HEK293 (cell line): Measurements from ENCODE around the gene RSRC2.

Experiments
- BCL11A ChIP-seq: fragments of 450-650 bp; formaldehyde crosslinking; IDR thresholded peaks from 2 replicates; pipeline ENCODE4 v1.5.1; 2016; ENCODE audit warnings: low read depth, missing biosample characterization, missing genetic modification characterization
- GLI2 ChIP-seq: fragments of 450-650 bp; formaldehyde crosslinking; IDR thresholded peaks from 2 replicates; pipeline ENCODE4; 2017; ENCODE audit warnings: missing biosample characterization, missing genetic modification characterization, low read depth, borderline replicate concordance
- GLIS2 ChIP-seq: fragments of 450-650 bp; formaldehyde crosslinking; IDR thresholded peaks from 2 replicates; pipeline ENCODE4 v1.5.1; 2016; ENCODE audit warnings: missing biosample characterization, missing genetic modification characterization
- HOXC10 ChIP-seq: sonication (generic); formaldehyde crosslinking; IDR thresholded peaks from 2 replicates; pipeline ENCODE4 v1.8.1; 2023; ENCODE audit warnings: mild to moderate bottlenecking, missing genetic modification reagents
- PBX3 ChIP-seq: sonication (generic); formaldehyde crosslinking; IDR thresholded peaks from 2 replicates; pipeline ENCODE4 v1.8.1; 2022; ENCODE audit warnings: mild to moderate bottlenecking, moderate library complexity, missing genetic modification reagents
- SCRT1 ChIP-seq: fragments of 450-650 bp; formaldehyde crosslinking; IDR thresholded peaks from 2 replicates; pipeline ENCODE4 v1.5.1; 2016; ENCODE audit warnings: missing biosample characterization, missing genetic modification characterization, borderline replicate concordance
- SP3 ChIP-seq: fragments of 450-650 bp; formaldehyde crosslinking; IDR thresholded peaks from 2 replicates; pipeline ENCODE4 v1.5.1; 2016; ENCODE audit warnings: missing biosample characterization, missing genetic modification characterization
- SP7 ChIP-seq: fragments of 450-650 bp; formaldehyde crosslinking; IDR thresholded peaks from 2 replicates; pipeline ENCODE4 v1.5.1; 2016; ENCODE audit warnings: missing biosample characterization, missing genetic modification characterization
- YY1 ChIP-seq: fragments of 450-650 bp; formaldehyde crosslinking; IDR thresholded peaks from 2 replicates; pipeline ENCODE4 v1.5.1; 2018; ENCODE audit warnings: missing biosample characterization, missing genetic modification characterization
- ZBTB11 ChIP-seq: fragments of 450-650 bp; formaldehyde crosslinking; conservative IDR thresholded peaks from 2 replicates; pipeline ENCODE4 v1.5.1; 2016; ENCODE audit warnings: low read depth, missing biosample characterization, missing genetic modification characterization
- ZFHX2 ChIP-seq: fragments of 450-650 bp; formaldehyde crosslinking; conservative IDR thresholded peaks from 2 replicates; pipeline ENCODE4 v1.5.1; 2016; ENCODE audit warnings: missing biosample characterization, missing genetic modification characterization
- ZFP37 ChIP-seq: fragments of 450-650 bp; formaldehyde crosslinking; IDR thresholded peaks from 2 replicates; pipeline ENCODE4 v1.5.1; 2016; ENCODE audit warnings: missing biosample characterization, missing genetic modification characterization
- ZIC2 ChIP-seq: fragments of 450-650 bp; formaldehyde crosslinking; IDR thresholded peaks from 2 replicates; pipeline ENCODE4 v1.5.1; 2016; ENCODE audit warnings: missing biosample characterization, missing genetic modification characterization
- ZNF121 ChIP-seq: fragments of 450-650 bp; formaldehyde crosslinking; IDR thresholded peaks from 2 replicates; pipeline ENCODE4 v1.5.1; 2016; ENCODE audit warnings: missing biosample characterization, missing genetic modification characterization
- ZNF16 ChIP-seq: fragments of 450-650 bp; formaldehyde crosslinking; IDR thresholded peaks from 2 replicates; pipeline ENCODE4 v1.5.1; 2016; ENCODE audit warnings: low read depth, missing biosample characterization, missing genetic modification characterization
- ZNF2 ChIP-seq: fragments of 450-650 bp; formaldehyde crosslinking; IDR thresholded peaks from 2 replicates; pipeline ENCODE4 v1.5.1; 2016; ENCODE audit warnings: missing biosample characterization, missing genetic modification characterization
- ZNF23 ChIP-seq: fragments of 450-650 bp; formaldehyde crosslinking; IDR thresholded peaks from 2 replicates; pipeline ENCODE4 v1.5.1; 2016; ENCODE audit warnings: missing biosample characterization, missing genetic modification characterization, borderline replicate concordance
- ZNF292 ChIP-seq: fragments of 450-650 bp; formaldehyde crosslinking; IDR thresholded peaks from 2 replicates; pipeline ENCODE4 v1.5.1; 2016; ENCODE audit warnings: low read depth, missing biosample characterization, missing genetic modification characterization, borderline replicate concordance
- ZNF366 ChIP-seq: fragments of 450-650 bp; formaldehyde crosslinking; conservative IDR thresholded peaks from 2 replicates; pipeline ENCODE4 v1.5.1; 2016; ENCODE audit warnings: missing biosample characterization, missing genetic modification characterization
- ZNF391 ChIP-seq: fragments of 450-650 bp; formaldehyde crosslinking; IDR thresholded peaks from 2 replicates; pipeline ENCODE4 v1.5.1; 2016; ENCODE audit warnings: low read depth, missing biosample characterization, missing genetic modification characterization, borderline replicate concordance
- ZNF394 ChIP-seq: fragments of 450-650 bp; formaldehyde crosslinking; IDR thresholded peaks from 2 replicates; pipeline ENCODE4 v1.5.1; 2016; ENCODE audit warnings: missing biosample characterization, missing genetic modification characterization, mild to moderate bottlenecking, moderate library complexity, borderline replicate concordance
- ZNF426 ChIP-seq: fragments of 450-650 bp; formaldehyde crosslinking; IDR thresholded peaks from 2 replicates; pipeline ENCODE4 v1.5.1; 2017; ENCODE audit warnings: missing biosample characterization, missing genetic modification characterization, mild to moderate bottlenecking, inconsistent platforms, moderate library complexity
- ZNF433 ChIP-seq: fragments of 450-650 bp; formaldehyde crosslinking; IDR thresholded peaks from 2 replicates; pipeline ENCODE4 v1.5.1; 2016; ENCODE audit warnings: missing biosample characterization, missing genetic modification characterization, low read depth
- ZNF501 ChIP-seq: fragments of 450-650 bp; formaldehyde crosslinking; IDR thresholded peaks from 2 replicates; pipeline ENCODE4 v1.5.1; 2016; ENCODE audit warnings: missing biosample characterization, missing genetic modification characterization
- ZNF530 ChIP-seq: fragments of 450-650 bp; formaldehyde crosslinking; IDR thresholded peaks from 2 replicates; pipeline ENCODE4 v1.5.1; 2016; ENCODE audit warnings: low read depth, missing biosample characterization, missing genetic modification characterization
- ZNF549 ChIP-seq: fragments of 450-650 bp; IDR thresholded peaks from 2 replicates; pipeline ENCODE4 v1.5.1; 2018; ENCODE audit warnings: missing biosample characterization, missing genetic modification characterization, mild to moderate bottlenecking, inconsistent platforms, moderate library complexity
- ZNF555 ChIP-seq: fragments of 450-650 bp; formaldehyde crosslinking; conservative IDR thresholded peaks from 2 replicates; pipeline ENCODE4 v1.5.1; 2017; ENCODE audit warnings: missing biosample characterization, mild to moderate bottlenecking, missing genetic modification characterization, inconsistent platforms
- ZNF624 ChIP-seq: fragments of 450-650 bp; formaldehyde crosslinking; IDR thresholded peaks from 2 replicates; pipeline ENCODE4 v1.5.1; 2017; ENCODE audit warnings: missing biosample characterization, missing genetic modification characterization
- ZNF658 ChIP-seq: fragments of 450-650 bp; formaldehyde crosslinking; IDR thresholded peaks from 2 replicates; pipeline ENCODE4; 2016; ENCODE audit warnings: missing biosample characterization, missing genetic modification characterization
- ZNF76 ChIP-seq: fragments of 450-650 bp; formaldehyde crosslinking; IDR thresholded peaks from 2 replicates; pipeline ENCODE4; 2016; ENCODE audit warnings: low read depth, missing biosample characterization, missing genetic modification characterization, borderline replicate concordance
- ZNF777 ChIP-seq: fragments of 450-650 bp; formaldehyde crosslinking; IDR thresholded peaks from 2 replicates; pipeline ENCODE4 v1.5.1; 2017; ENCODE audit warnings: missing biosample characterization, missing genetic modification characterization, borderline replicate concordance
- ZSCAN16 ChIP-seq: fragments of 450-650 bp; formaldehyde crosslinking; IDR thresholded peaks from 2 replicates; pipeline ENCODE4 v1.5.1; 2016; ENCODE audit warnings: missing biosample characterization, missing genetic modification characterization
- ZSCAN4 ChIP-seq: fragments of 450-650 bp; formaldehyde crosslinking; IDR thresholded peaks from 2 replicates; pipeline ENCODE4 v1.5.1; 2017; ENCODE audit warnings: missing biosample characterization, missing genetic modification characterization

The RSRC2 gene

GRCh38 chr12:122458105-122459035, 68.4 kb downstream of the RSRC2 start (continued):
- peak; percentile 95 for TF ChIP-seq ZNF394 (tag by site-specific recombination)
- no peak for TF ChIP-seq BCL11A (tag by site-specific recombination)
- TF ChIP-seq YY1 (tag by site-specific recombination) = no peak
- no peak for TF ChIP-seq ZNF366 (tag by site-specific recombination)
- TF ChIP-seq SCRT1 (tag by site-specific recombination) = peak; percentile 63; the same call in 1 of the 2 replicates
- no peak for TF ChIP-seq ZNF549 (tag by site-specific recombination)
- TF ChIP-seq ZBTB11 (tag by site-specific recombination) = peak; percentile 83
- no peak for TF ChIP-seq ZSCAN16
- no peak for TF ChIP-seq ZFHX2 (tag by site-specific recombination)
- TF ChIP-seq SP7 (tag by site-specific recombination) = no peak
- no peak for TF ChIP-seq ZNF391
- no peak for TF ChIP-seq ZNF530 (tag by site-specific recombination)
- no peak for TF ChIP-seq HOXC10 (CRISPR knock-in tag)
- TF ChIP-seq ZNF23 = no peak
- no peak for TF ChIP-seq ZIC2
- no peak for TF ChIP-seq SP3 (tag by site-specific recombination)
- peak; percentile 84 for TF ChIP-seq ZNF555 (tag by site-specific recombination)
- TF ChIP-seq ZNF121 (tag by site-specific recombination) = no peak
- TF ChIP-seq ZNF501 = peak; percentile 42; the same call in 1 of the 2 replicates
- peak; percentile 91 for TF ChIP-seq ZNF433 (tag by site-specific recombination)
- no peak for TF ChIP-seq ZNF777 (tag by site-specific recombination)
- no peak for TF ChIP-seq ZNF658
- TF ChIP-seq ZNF16 (tag by site-specific recombination) = no peak
- no peak for TF ChIP-seq PBX3 (CRISPR knock-in tag)
- TF ChIP-seq ZFP37 (tag by site-specific recombination) = no peak
- TF ChIP-seq ZSCAN4 (tag by site-specific recombination) = no peak
- peak; percentile 88 for TF ChIP-seq ZNF292 (tag by site-specific recombination)
- TF ChIP-seq GLIS2 (tag by site-specific recombination) = no peak
- no peak for TF ChIP-seq ZNF2 (tag by site-specific recombination)
- TF ChIP-seq GLI2 (tag by site-specific recombination) = peak; percentile 52; the same call in 1 of the 2 replicates
- peak; percentile 87 for TF ChIP-seq ZNF426
- TF ChIP-seq ZNF76 (tag by site-specific recombination) = no peak
- no peak for TF ChIP-seq ZNF624 (tag by site-specific recombination)
